ELF-1 (cell line): ENCODE data around the gene PDE4B.

Source experiments
- DNase-seq: peaks from one replicate; pipeline ENCODE4 v3.0.0-alpha.2; 2016; ENCODE audit warnings: low read depth, low spot score

The PDE4B gene

GRCh38 chr1:66334318-66334717 is 541.6 kb downstream of the PDE4B start:
- no peak for DNase-seq

GRCh38 chr1:66335125-66335524 is 542.4 kb downstream of the PDE4B start:
- no peak for DNase-seq

GRCh38 chr1:66335859-66336640 is 543.4 kb downstream of the PDE4B start:
- no peak for DNase-seq

GRCh38 chr1:66336641-66336990 is 543.9 kb downstream of the PDE4B start:
- DNase-seq, result no peak

- DNase-seq, result no peak
Observed at GRCh38 chr1:66337249-66337648, 544.6 kb downstream of the PDE4B start.

GRCh38 chr1:66339944-66340343 is 547.2 kb downstream of the PDE4B start:
- no peak for DNase-seq

- no peak for DNase-seq
Observed at GRCh38 chr1:66341446-66342089, 548.9 kb downstream of the PDE4B start.

- no peak for DNase-seq
Observed at GRCh38 chr1:66342707-66343106, 550.0 kb downstream of the PDE4B start.

- no peak for DNase-seq
Observed at GRCh38 chr1:66343569-66344325, 551.1 kb downstream of the PDE4B start.

GRCh38 chr1:66346057-66346795 is 553.5 kb downstream of the PDE4B start:
- no peak for DNase-seq

- DNase-seq, result no peak
Observed at GRCh38 chr1:66346873-66347272, 554.2 kb downstream of the PDE4B start.

- no peak for DNase-seq
Observed at GRCh38 chr1:66348776-66349175, 556.1 kb downstream of the PDE4B start.

- no peak for DNase-seq
Observed at GRCh38 chr1:66349242-66349641, 556.5 kb downstream of the PDE4B start.

- DNase-seq, result no peak
Observed at GRCh38 chr1:66350001-66350547, 557.4 kb downstream of the PDE4B start.

- DNase-seq, result no peak
Observed at GRCh38 chr1:66351478-66351877, 558.8 kb downstream of the PDE4B start.

GRCh38 chr1:66351913-66352312 is 559.2 kb downstream of the PDE4B start:
- no peak for DNase-seq

- DNase-seq, result no peak
Observed at GRCh38 chr1:66352792-66353191, 560.1 kb downstream of the PDE4B start.

GRCh38 chr1:66353257-66353656 is 560.6 kb downstream of the PDE4B start:
- no peak for DNase-seq

- no peak for DNase-seq
Observed at GRCh38 chr1:66354311-66355201, 561.9 kb downstream of the PDE4B start.

- no peak for DNase-seq
Observed at GRCh38 chr1:66355756-66356155, 563.1 kb downstream of the PDE4B start.

GRCh38 chr1:66356605-66357004 is 563.9 kb downstream of the PDE4B start:
- DNase-seq, result no peak
